ENCODE results near the gene RBMS3. TPM values are rescaled to one million over a fixed set of nuclear protein-coding genes. Genes with fewer than 3 reads are reported as not detected.

RBMS3 gene
- total RNA-seq, 2 donors from 2014 or later, result 27.3 to 51.4 TPM

DNA sequence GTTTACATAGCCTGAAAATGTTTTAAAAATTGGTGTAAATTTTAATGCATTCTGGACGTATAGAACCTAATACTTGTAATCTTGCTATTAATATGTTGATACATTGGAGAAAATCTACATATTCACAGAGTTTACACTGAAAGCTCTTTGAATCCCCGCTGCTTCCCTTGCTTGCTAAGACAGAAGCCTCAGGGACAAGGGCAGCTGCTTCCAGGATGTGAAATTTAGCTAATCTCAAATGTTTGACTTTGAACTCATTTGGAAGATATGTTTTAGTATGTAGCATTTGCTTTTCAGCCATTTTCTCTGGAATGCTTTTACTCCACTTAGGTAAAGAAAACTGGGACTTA, 172.0 kb downstream of the RBMS3 start:
- Histone ChIP-seq H3K4me3 (no peak overlapping the region), H3K27ac (peak overlapping the region; percentile 5 to 10)

DNA sequence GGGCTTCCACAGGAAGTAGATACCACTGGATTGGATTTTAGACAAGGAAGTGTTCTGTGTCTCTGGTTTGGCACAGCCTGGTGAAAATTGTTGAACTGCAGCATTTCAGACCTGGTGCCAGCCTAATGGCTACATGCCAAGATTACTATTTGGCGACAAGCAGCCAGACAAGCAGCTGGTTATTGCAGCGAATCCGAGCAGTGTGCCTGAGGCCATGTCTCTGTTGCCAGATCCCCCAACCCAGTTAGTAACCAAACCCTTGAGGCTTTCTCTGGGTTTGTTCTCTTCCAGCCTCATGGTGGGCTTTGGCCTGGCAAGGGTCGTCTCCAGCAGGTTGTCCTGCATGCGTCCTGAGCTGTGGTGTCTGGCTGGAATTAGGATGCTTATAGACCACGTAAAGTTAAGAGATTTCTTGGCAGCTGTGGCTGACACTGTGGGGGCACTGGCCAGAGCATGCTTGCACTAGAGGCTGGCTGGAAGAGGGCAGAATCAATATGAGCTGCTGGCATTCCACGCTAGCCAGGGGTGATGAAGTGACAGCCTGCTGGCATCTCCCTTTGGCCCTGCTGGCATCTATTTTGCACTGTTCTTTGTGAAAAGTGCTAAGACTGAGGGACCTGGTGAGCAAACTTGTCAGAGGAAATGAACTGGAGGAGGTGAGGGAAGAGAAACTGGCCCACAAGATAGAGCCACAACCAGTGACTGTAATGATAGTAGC, 172.6 kb downstream of the RBMS3 start:
- Histone ChIP-seq H3K27ac (peak overlapping the region; percentile 5 to 10), H3K9me3 (no peaks in the 10 kb centered on the region), H3K4me3 (no peak overlapping the region), H3K36me3 (no peaks in the 10 kb centered on the region), H3K27me3 (no peaks in the 10 kb centered on the region), H3K4me1 (peaks cover 0 to 25% of the 10 kb centered on the region in 2 donors)
- TF ChIP-seq, protein P1, sequence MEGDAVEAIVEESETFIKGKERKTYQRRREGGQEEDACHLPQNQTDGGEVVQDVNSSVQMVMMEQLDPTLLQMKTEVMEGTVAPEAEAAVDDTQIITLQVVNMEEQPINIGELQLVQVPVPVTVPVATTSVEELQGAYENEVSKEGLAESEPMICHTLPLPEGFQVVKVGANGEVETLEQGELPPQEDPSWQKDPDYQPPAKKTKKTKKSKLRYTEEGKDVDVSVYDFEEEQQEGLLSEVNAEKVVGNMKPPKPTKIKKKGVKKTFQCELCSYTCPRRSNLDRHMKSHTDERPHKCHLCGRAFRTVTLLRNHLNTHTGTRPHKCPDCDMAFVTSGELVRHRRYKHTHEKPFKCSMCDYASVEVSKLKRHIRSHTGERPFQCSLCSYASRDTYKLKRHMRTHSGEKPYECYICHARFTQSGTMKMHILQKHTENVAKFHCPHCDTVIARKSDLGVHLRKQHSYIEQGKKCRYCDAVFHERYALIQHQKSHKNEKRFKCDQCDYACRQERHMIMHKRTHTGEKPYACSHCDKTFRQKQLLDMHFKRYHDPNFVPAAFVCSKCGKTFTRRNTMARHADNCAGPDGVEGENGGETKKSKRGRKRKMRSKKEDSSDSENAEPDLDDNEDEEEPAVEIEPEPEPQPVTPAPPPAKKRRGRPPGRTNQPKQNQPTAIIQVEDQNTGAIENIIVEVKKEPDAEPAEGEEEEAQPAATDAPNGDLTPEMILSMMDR (IDR thresholded peaks at IDR 0.05), result no peak
- no peak for DNase-seq (ENCODE audit: low spot score)

More for the DNA sequence above, 172.0 kb downstream of the RBMS3 start:
- Histone ChIP-seq H3K36me3 (no peaks in the 10 kb centered on the region), H3K27me3 (no peaks in the 10 kb centered on the region), H3K4me1 (peaks cover 0 to 25% of the 10 kb centered on the region in 2 donors), H3K9me3 (no peaks in the 10 kb centered on the region)
- no peak for DNase-seq (ENCODE audit: low spot score)
- TF ChIP-seq, protein P1 (IDR thresholded peaks at IDR 0.05), result no peak

DNA sequence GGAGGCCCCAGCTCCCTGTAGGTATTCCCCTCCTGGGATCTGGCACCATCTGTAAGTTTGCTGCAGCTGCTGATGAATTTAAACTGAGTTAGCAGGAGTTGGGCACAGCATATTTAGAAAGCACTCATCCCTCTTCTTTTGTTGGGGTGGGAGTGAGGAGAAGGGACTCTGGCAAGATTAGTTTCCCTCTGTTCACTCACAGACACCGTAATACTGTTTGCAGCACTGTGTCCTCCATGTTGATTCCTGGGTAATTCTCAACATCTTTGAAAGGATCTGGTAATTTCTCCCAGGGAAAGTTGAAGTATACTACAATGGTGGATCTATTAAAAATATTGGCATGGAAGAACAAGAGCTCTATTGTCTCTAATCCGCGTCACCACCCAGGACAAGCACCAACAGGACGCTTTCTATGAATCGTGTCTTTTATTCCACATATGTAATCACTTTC, 173.3 kb downstream of the RBMS3 start:
- no peak overlapping the region for H3K27ac ChIP-seq
- H3K4me3 ChIP-seq, result no peak overlapping the region
- H3K36me3 ChIP-seq, result no peaks in the 10 kb centered on the region
- H3K4me1 ChIP-seq, result peaks cover 0 to 25% of the 10 kb centered on the region in 2 donors
- H3K9me3 ChIP-seq, result no peaks in the 10 kb centered on the region
- TF ChIP-seq, protein P1 (IDR thresholded peaks at IDR 0.05), result no peak
- DNase-seq (ENCODE audit: low spot score), result no peak
- no peaks in the 10 kb centered on the region for H3K27me3 ChIP-seq

DNA sequence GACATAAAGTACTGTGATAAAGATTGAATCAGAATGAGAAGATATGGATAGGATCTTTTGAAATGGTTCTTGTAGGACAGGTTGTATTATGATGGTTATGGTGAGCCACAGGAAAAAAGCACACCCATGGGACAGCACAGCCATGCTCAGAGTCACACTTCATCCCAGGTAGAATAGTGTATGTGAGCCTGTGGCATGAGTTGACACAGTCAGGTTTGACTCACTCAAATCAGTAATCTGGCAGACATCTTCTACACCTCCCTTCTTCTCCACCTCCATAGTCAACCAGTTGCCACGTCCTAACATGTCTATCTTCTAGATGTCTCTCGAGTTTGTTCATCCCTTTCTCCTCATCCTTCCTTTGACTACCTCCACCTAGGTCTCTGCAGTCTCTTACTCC, 176.0 kb downstream of the RBMS3 start:
- Histone ChIP-seq H3K27ac (no peak overlapping the region), H3K27me3 (no peaks in the 10 kb centered on the region), H3K4me1 (peaks cover 0 to 25% of the 10 kb centered on the region in 2 donors), H3K4me3 (no peak overlapping the region), H3K36me3 (no peaks in the 10 kb centered on the region), H3K9me3 (no peaks in the 10 kb centered on the region)
- DNase-seq (ENCODE audit: low spot score), result no peak
- TF ChIP-seq, protein P1 (IDR thresholded peaks at IDR 0.05), result no peak

DNA sequence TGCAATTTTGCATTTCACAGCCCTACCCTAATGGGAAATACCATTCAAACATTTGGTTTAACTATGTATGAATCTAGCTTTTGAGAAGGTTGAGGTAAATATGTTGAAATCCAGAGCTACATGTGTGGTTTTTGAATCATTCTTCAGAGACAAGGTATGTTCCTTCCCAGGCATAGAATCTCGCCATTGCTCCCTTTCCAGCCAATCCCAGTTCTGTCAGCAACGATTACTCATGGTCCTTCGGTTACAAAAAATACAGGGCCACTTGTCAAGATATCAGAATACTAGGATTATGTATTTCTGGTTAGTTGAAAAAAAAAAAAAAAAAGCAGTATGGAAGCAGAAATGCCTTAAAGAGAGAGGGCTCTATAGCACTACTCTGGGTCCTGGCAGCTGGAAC, 182.4 kb downstream of the RBMS3 start:
- no peaks in the 10 kb centered on the region for H3K4me1 ChIP-seq
- H3K36me3 ChIP-seq, result no peaks in the 10 kb centered on the region
- H3K27ac ChIP-seq, result no peak overlapping the region
- H3K9me3 ChIP-seq, result no peaks in the 10 kb centered on the region
- no peaks in the 10 kb centered on the region for H3K27me3 ChIP-seq
- no peak overlapping the region for H3K4me3 ChIP-seq
- no peak for DNase-seq (ENCODE audit: low spot score)
- TF ChIP-seq, protein P1 (IDR thresholded peaks at IDR 0.05), result no peak

DNA sequence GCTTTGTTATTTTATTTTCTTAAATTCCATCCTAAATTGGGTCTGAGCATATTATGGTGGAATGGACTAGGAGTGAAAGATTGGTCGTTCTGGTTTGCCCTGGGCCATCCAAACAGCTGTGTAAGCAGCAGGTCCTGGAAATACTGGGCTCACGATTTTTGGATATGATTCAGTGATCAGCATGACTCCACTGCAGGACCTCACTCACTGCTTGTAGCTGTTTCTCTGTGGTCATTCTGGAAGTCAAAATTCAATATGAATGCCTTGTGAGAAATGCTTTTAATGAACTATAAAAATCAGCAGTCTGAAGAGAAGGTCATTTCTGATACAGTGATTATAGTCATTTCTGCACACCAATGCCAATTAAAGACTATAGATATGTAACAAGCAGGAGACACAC, 185.0 kb downstream of the RBMS3 start:
- no peak overlapping the region for H3K27ac ChIP-seq
- H3K4me1 ChIP-seq, result no peaks in the 10 kb centered on the region
- no peaks in the 10 kb centered on the region for H3K36me3 ChIP-seq
- H3K9me3 ChIP-seq, result no peaks in the 10 kb centered on the region
- DNase-seq (ENCODE audit: low spot score), result no peak
- no peak overlapping the region for H3K4me3 ChIP-seq
- TF ChIP-seq, protein P1 (IDR thresholded peaks at IDR 0.05), result no peak
- no peaks in the 10 kb centered on the region for H3K27me3 ChIP-seq
